ENCODE data around the gene IFNLR1.

GRCh38 chr1:24215226-24215814 is 28.2 kb upstream of the IFNLR1 start:
- TF ChIP-seq CTCF (IDR thresholded peaks at IDR 0.05) (no peak), POLR2A (IDR thresholded peaks at IDR 0.05) (no peak)

Data from esophagus squamous epithelium (tissue), 4 donors.